HG02884 (cell line): Measurements from ENCODE around the gene GBGT1.

Source experiments
- ATAC-seq: cut with Tn5 transposase; IDR thresholded peaks from one replicate; pipeline ENCODE4 v1.9.1; 2021; ENCODE audit warnings: mild to moderate bottlenecking, moderate library complexity; ENCODE audit not compliant: unreplicated experiment

The GBGT1 gene

GRCh38 chr9:133166392-133166791 lies 2.7 kb upstream of the GBGT1 start:
- no peak for ATAC-seq

GRCh38 chr9:133165452-133165730 lies 1.7 kb upstream of the GBGT1 start:
- ATAC-seq: no peak

- no peak for ATAC-seq
These were observed 477 bp upstream of the GBGT1 start for GRCh38 chr9:133164191-133164590.

GRCh38 chr9:133162861-133163503 lies 732 bp downstream of the GBGT1 start:
- no peak for ATAC-seq

GRCh38 chr9:133161547-133161950 lies 2.2 kb downstream of the GBGT1 start:
- no peak for ATAC-seq

GRCh38 chr9:133160742-133161546 lies 2.8 kb downstream of the GBGT1 start:
- no peak for ATAC-seq

- no peak for ATAC-seq
These were observed 5.0 kb downstream of the GBGT1 start for GRCh38 chr9:133158695-133159094.

- ATAC-seq: no peak
These were observed 8.6 kb downstream of the GBGT1 start for GRCh38 chr9:133155156-133155555.

GRCh38 chr9:133154097-133154989 lies 9.4 kb downstream of the GBGT1 start:
- ATAC-seq: no peak

GRCh38 chr9:133153227-133154096 lies 10.3 kb downstream of the GBGT1 start:
- ATAC-seq: no peak

GRCh38 chr9:133151601-133152525 lies 11.9 kb downstream of the GBGT1 start:
- no peak for ATAC-seq

- no peak for ATAC-seq
These were observed 12.7 kb downstream of the GBGT1 start for GRCh38 chr9:133151041-133151440.

GRCh38 chr9:133149130-133150015 lies 14.3 kb downstream of the GBGT1 start:
- peak; percentile 56 for ATAC-seq

GRCh38 chr9:133148199-133149129 lies 15.2 kb downstream of the GBGT1 start:
- ATAC-seq: peak; percentile 12

GRCh38 chr9:133147412-133148198 lies 16.1 kb downstream of the GBGT1 start:
- ATAC-seq: no peak

- no peak for ATAC-seq
These were observed 16.8 kb downstream of the GBGT1 start for GRCh38 chr9:133146746-133147411.
